OCI-LY3 (cell line): ENCODE results near the gene FMR1.

ENCODE experiments used
- H2AFZ ChIP-seq: fragments of 200-600, 300-600 bp; shearing (Covaris generic); 2 replicates; pipeline ENCODE4 v1.6.0; 2014; ENCODE audit warnings: antibody characterized with exemption, low read depth, low read length
- H3K27ac ChIP-seq: fragments of 200-600, 300-600 bp; sonication (generic); 2 replicates; pipeline ENCODE4 v1.5.1; 2014; ENCODE audit warnings: mild to moderate bottlenecking, low read length, moderate library complexity, mixed read lengths
- H3K27me3 ChIP-seq: fragments of 200-600, 300-600 bp; sonication (generic); 2 replicates; pipeline ENCODE4 v1.6.1; 2014; ENCODE audit warnings: low read depth, low read length, mixed read lengths
- H3K36me3 ChIP-seq: fragments of 200-600, 300-600 bp; sonication (generic); replicated peaks from 2 replicates; pipeline ENCODE3; 2014; ENCODE audit warnings: low read depth, low read length, mixed read lengths
- H3K4me1 ChIP-seq: fragments of 300-600, 200-600 bp; sonication (generic); 2 replicates; pipeline ENCODE4 v1.6.1; 2014; ENCODE audit warnings: low read length, mixed read lengths
- H3K4me2 ChIP-seq: fragments of 200-600, 300-600 bp; sonication (generic); 2 replicates; pipeline ENCODE4 v1.6.1; 2014; ENCODE audit warnings: low read length, mixed read lengths
- H3K4me3 ChIP-seq: fragments of 300-600, 200-600 bp; sonication (generic); 2 replicates; pipeline ENCODE4 v1.5.1; 2014; ENCODE audit warnings: antibody characterized with exemption, mild to moderate bottlenecking, low read length, moderate library complexity
- H3K79me2 ChIP-seq: fragments of 300-600, 200-600 bp; shearing (Covaris generic); 2 replicates; pipeline ENCODE4 v1.6.1; 2014; ENCODE audit warnings: mild to moderate bottlenecking, low read length, mixed read lengths
- H3K9ac ChIP-seq: fragments of 300-600, 200-600 bp; shearing (Covaris generic); 2 replicates; pipeline ENCODE4 v1.6.0; 2014; ENCODE audit warnings: mild to moderate bottlenecking, low read length, moderate library complexity
- H3K9me3 ChIP-seq: fragments of 200-600, 300-600 bp; shearing (Covaris generic); 2 replicates; pipeline ENCODE4 v1.6.1; 2014; ENCODE audit warnings: low read length, mixed read lengths; ENCODE audit not compliant: insufficient read depth
- H4K20me1 ChIP-seq: fragments of 200-600, 300-600 bp; sonication (generic); 2 replicates; pipeline ENCODE4 v1.6.1; 2016; ENCODE audit warnings: low read length, mixed read lengths; ENCODE audit not compliant: insufficient read depth
- CTCF ChIP-seq: fragments of 200-600, 300-600 bp; sonication (generic); IDR thresholded peaks from 2 replicates; pipeline ENCODE4 v1.5.1; 2014; ENCODE audit warnings: antibody characterized with exemption, low read length, low read depth
- EZH2phosphoT487 ChIP-seq: fragments of 200-600 bp; shearing (Covaris generic); IDR thresholded peaks from 2 replicates; pipeline ENCODE4 v1.6.1; 2018; ENCODE audit warnings: antibody characterized with exemption, mixed run types, low read depth

FMR1 gene

GRCh38 chrX:147900349-147900748, 11.4 kb upstream of the FMR1 start:
- no peak overlapping the region for H2AFZ ChIP-seq
- no peak overlapping the region for H3K4me3 ChIP-seq
- H3K27me3 ChIP-seq = no peaks in the 10 kb centered on the region
- H4K20me1 ChIP-seq = no peaks in the 10 kb centered on the region
- no peak overlapping the region for H3K27ac ChIP-seq
- H3K4me2 ChIP-seq = no peak overlapping the region
- no peaks in the 10 kb centered on the region for H3K79me2 ChIP-seq
- no peak overlapping the region for H3K9ac ChIP-seq
- TF ChIP-seq CTCF (no peak), EZH2phosphoT487 (no peak)
- H3K4me1 ChIP-seq = no peaks in the 10 kb centered on the region
- no peaks in the 10 kb centered on the region for H3K9me3 ChIP-seq
- no peaks in the 10 kb centered on the region for H3K36me3 ChIP-seq

- Histone ChIP-seq H3K9ac (no peak overlapping the region), H3K27me3 (no peaks in the 10 kb centered on the region), H3K9me3 (no peaks in the 10 kb centered on the region), H2AFZ (0 out of 2 replicates have a peak overlapping the region, but pooled peaks have one; percentile 60), H3K27ac (no peak overlapping the region), H3K79me2 (no peaks in the 10 kb centered on the region), H3K36me3 (no peaks in the 10 kb centered on the region), H3K4me3 (no peak overlapping the region), H4K20me1 (no peaks in the 10 kb centered on the region), H3K4me1 (no peaks in the 10 kb centered on the region), H3K4me2 (no peak overlapping the region)
- TF ChIP-seq EZH2phosphoT487 (no peak), CTCF (no peak)
These were observed 10.1 kb upstream of the FMR1 start for GRCh38 chrX:147901461-147902126.

GRCh38 chrX:147902270-147902669, 9.4 kb upstream of the FMR1 start:
- no peak overlapping the region for H3K4me2 ChIP-seq

GRCh38 chrX:147908106-147908505, 3.6 kb upstream of the FMR1 start:
- peaks cover 3% of the 10 kb centered on the region; the same call in 1 of the 2 replicates for H4K20me1 ChIP-seq
- H3K9me3 ChIP-seq = no peaks in the 10 kb centered on the region
- no peak overlapping the region for H3K4me3 ChIP-seq
- H3K4me1 ChIP-seq = peaks cover 7% of the 10 kb centered on the region
- H3K27ac ChIP-seq = no peak overlapping the region
- peaks cover 12% of the 10 kb centered on the region for H3K79me2 ChIP-seq
- no peaks in the 10 kb centered on the region for H3K36me3 ChIP-seq
- no peak overlapping the region for H3K4me2 ChIP-seq
- no peak overlapping the region for H2AFZ ChIP-seq
- no peaks in the 10 kb centered on the region for H3K27me3 ChIP-seq
- no peak overlapping the region for H3K9ac ChIP-seq
- TF ChIP-seq CTCF = no peak
- no peak for TF ChIP-seq EZH2phosphoT487

More at GRCh38 chrX:147902270-147902669, 9.4 kb upstream of the FMR1 start:
- Histone ChIP-seq H2AFZ (no peak overlapping the region), H4K20me1 (no peaks in the 10 kb centered on the region), H3K4me3 (no peak overlapping the region), H3K4me1 (no peaks in the 10 kb centered on the region), H3K79me2 (no peaks in the 10 kb centered on the region), H3K9ac (no peak overlapping the region), H3K9me3 (no peaks in the 10 kb centered on the region), H3K36me3 (no peaks in the 10 kb centered on the region), H3K27me3 (no peaks in the 10 kb centered on the region), H3K27ac (no peak overlapping the region)
- TF ChIP-seq EZH2phosphoT487 = no peak
- no peak for TF ChIP-seq CTCF
